Gastrocnemius medialis (tissue), 4 donors: ENCODE data around the gene PARVA. TPM values are rescaled to one million over a fixed set of nuclear protein-coding genes. Genes with fewer than 3 reads are reported as not detected.
A peak's percentile ranks its signal among the peaks of the same experiment; 100 is the strongest.

Experiments used
- ATAC-seq, 2 donors: fragments of 150-250 bp; one replicate each; pipeline ENCODE4 v1.9.1; 2016
- DNase-seq, 2 donors: peaks; one replicate each; pipeline ENCODE4 v3.0.0-alpha.2; 2019
- H3K27ac ChIP-seq, 4 donors: fragments of 200-600 bp; sonication (generic); 1 replicate in 1 of 4; 2 replicates in 3 of 4; pipeline ENCODE4 v1.5.1; 2016 to 2018; ENCODE audit warnings: mild to moderate bottlenecking in 2 of 4, moderate library complexity in 1 of 4
- H3K27me3 ChIP-seq, 3 donors: fragments of 200-600 bp; sonication (generic) in 2 of 3; 1 replicate in 1 of 3; 2 replicates in 2 of 3; pipeline versions ENCODE4 v1.5.1 to v1.6.0; 2016 to 2019; ENCODE audit warnings: mild to moderate bottlenecking in 1 of 3, moderate library complexity in 1 of 3
- H3K36me3 ChIP-seq, 2 donors: fragments of 200-600 bp; sonication (generic) in 1 of 2; one replicate each; pipeline ENCODE4 v1.5.1; 2017 to 2018
- H3K4me1 ChIP-seq, 2 donors: fragments of 200-600 bp; sonication (generic) in 1 of 2; one replicate each; pipeline ENCODE4 v1.5.1; 2016 to 2017; ENCODE audit warnings: mild to moderate bottlenecking in 2 of 2
- H3K4me3 ChIP-seq, 4 donors: fragments of 200-600 bp; sonication (generic) in 3 of 4; 1 replicate in 1 of 4; 2 replicates in 3 of 4; pipeline ENCODE4 v1.5.1; 2016 to 2019; ENCODE audit warnings: mild to moderate bottlenecking in 2 of 4
- H3K9me3 ChIP-seq, 3 donors: fragments of 200-600 bp; sonication (generic) in 2 of 3; 1 replicate in 1 of 3; 2 replicates in 2 of 3; pipeline ENCODE4 v1.5.1; 2016 to 2019
- POLR2A ChIP-seq, 2 donors: fragments of 450-650 bp; IDR thresholded peaks; one replicate each; pipeline ENCODE4 v1.6.1; 2017; ENCODE audit warnings: antibody characterized with exemption in 2 of 2, mild to moderate bottlenecking in 2 of 2, moderate library complexity in 2 of 2
- in situ Hi-C, 4 donors: fragments of 200-750 bp; cut with MboI; loops; one replicate each; pipeline versions ENCODE4 v1.15.0 to v1.8.0; 2017; ENCODE audit warnings: low sequenced_read_pairs in 4 of 4
- intact Hi-C: fragments of 100-400 bp; cut with DNase I; formaldehyde crosslinking; loops from one replicate; pipeline ENCODE4 v1.15.1; 2023; ENCODE audit warnings: low total_unique reads
- total RNA-seq, 4 donors: library from RNA; depleted of rRNA; stranded (reverse); fragments of >200 nt; gene quantifications; one replicate each; pipeline versions ENCODE4 v1.1.0 to v1.2.3, GENCODE V29; 2016
- TF ChIP-seq, protein P1 (sequence below), 5 experiments: fragments of 450-650 bp in 3 of 5; fragments of 200-600 bp in 2 of 5; sonication (generic) in 2 of 5; IDR thresholded peaks in 4 of 5; conservative IDR thresholded peaks in 1 of 5; 1 replicate in 4 of 5; 2 replicates in 1 of 5; pipeline ENCODE4 v1.5.1; 2016 to 2019; ENCODE audit warnings: antibody characterized with exemption in 5 of 5, mild to moderate bottlenecking in 3 of 5, moderate library complexity in 3 of 5

Gene PARVA
- total RNA-seq, 4 donors from 2014 or later, result 4.4 to 9.7 (median 8.4) TPM

DNA sequence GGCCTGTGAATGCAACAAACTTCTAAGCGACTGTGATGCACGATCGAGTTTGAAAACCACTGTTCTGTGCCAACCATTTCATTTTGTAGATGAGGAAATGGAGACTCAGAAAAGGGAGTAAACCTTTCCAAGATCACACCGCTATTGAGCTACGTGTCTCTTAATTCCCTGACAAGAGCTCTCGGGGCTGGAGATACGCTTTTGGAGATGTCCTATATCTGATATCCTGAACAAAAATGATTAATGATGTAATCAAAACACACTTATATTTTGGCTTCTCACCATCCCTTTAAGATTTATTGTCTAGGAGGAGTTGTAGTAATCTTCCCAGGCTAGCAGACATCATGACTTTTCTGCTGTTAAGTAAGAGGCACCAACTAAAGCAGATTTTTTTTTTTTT lies 1.7 kb upstream of the PARVA start:
- Histone ChIP-seq H3K27me3 (no peaks in the 10 kb centered on the region), H3K4me1 (peaks cover 5 to 15% of the 10 kb centered on the region in 2 donors), H3K4me3 (no peak overlapping the region), H3K9me3 (no peaks in the 10 kb centered on the region), H3K27ac (peak overlapping the region; percentile 38 to 85 (median 72)), H3K36me3 (no peaks in the 10 kb centered on the region)
- ATAC-seq, result no peak
- in situ Hi-C loops, result no loop called here
- no peak for TF ChIP-seq POLR2A (IDR thresholded peaks at IDR 0.05)
- TF ChIP-seq, protein P1, sequence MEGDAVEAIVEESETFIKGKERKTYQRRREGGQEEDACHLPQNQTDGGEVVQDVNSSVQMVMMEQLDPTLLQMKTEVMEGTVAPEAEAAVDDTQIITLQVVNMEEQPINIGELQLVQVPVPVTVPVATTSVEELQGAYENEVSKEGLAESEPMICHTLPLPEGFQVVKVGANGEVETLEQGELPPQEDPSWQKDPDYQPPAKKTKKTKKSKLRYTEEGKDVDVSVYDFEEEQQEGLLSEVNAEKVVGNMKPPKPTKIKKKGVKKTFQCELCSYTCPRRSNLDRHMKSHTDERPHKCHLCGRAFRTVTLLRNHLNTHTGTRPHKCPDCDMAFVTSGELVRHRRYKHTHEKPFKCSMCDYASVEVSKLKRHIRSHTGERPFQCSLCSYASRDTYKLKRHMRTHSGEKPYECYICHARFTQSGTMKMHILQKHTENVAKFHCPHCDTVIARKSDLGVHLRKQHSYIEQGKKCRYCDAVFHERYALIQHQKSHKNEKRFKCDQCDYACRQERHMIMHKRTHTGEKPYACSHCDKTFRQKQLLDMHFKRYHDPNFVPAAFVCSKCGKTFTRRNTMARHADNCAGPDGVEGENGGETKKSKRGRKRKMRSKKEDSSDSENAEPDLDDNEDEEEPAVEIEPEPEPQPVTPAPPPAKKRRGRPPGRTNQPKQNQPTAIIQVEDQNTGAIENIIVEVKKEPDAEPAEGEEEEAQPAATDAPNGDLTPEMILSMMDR (IDR thresholded peaks at IDR 0.05 in 4 of 5, conservative IDR thresholded peaks at IDR 0.05 in 1 of 5), result no peak
- intact Hi-C loops, result no loop called here
- DNase-seq, result no peak

DNA sequence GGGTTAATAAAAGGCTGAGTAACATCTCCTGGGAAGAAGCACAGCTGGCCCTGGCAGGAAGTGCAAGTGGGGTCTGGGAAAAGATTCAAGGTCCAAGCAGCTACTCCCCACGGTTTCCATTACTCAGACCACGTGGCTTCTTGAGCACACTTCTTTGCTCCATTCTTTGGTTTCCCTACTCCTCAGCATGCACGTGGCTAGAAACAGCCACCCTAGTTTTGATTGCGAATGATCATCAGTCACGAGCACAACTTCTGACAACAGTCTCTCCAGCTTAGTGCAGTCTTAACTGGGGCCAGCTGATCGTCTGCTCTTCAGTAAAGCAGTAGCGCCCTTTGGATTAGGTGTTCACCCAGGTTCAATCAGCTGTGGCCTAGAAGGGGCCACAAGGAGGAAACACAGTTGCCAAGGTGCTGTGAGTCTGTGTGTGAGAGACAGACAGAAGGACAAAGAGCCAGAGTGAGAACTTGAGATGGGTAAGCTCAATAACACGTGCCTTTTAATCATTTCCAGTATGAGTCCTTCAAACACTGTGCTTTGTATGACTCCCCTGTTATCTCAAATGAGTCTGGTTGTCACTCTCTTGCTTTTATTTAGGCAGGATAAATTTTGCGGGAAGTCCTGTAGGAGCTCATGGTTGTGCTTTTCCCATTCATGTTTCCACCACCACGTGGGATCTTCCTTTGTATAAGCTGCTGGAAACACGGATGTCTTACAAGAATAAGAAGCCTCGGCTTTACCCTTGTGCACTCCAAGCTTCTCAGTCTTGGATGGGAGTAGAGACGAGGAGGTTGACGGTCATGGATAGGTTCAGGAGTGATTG lies 901 bp upstream of the PARVA start:
- H3K4me1 ChIP-seq, result peaks cover 5 to 15% of the 10 kb centered on the region in 2 donors
- DNase-seq, result peak; percentile 49 to 59
- peak overlapping the region in 3 of 4 donors; percentile 53 to 75 (median 58) for H3K4me3 ChIP-seq
- H3K36me3 ChIP-seq, result no peaks in the 10 kb centered on the region
- no peaks in the 10 kb centered on the region for H3K9me3 ChIP-seq
- TF ChIP-seq POLR2A (IDR thresholded peaks at IDR 0.05), result peak; percentile 36 to 45
- TF ChIP-seq, protein P1 (IDR thresholded peaks at IDR 0.05 in 4 of 5, conservative IDR thresholded peaks at IDR 0.05 in 1 of 5), result no peak
- intact Hi-C loops (no loop called here), in situ Hi-C loops (no loop called here)
- ATAC-seq, result peak; percentile 54 to 56
- no peaks in the 10 kb centered on the region for H3K27me3 ChIP-seq
- H3K27ac ChIP-seq, result peak overlapping the region; percentile 71 to 85 (median 76)

DNA sequence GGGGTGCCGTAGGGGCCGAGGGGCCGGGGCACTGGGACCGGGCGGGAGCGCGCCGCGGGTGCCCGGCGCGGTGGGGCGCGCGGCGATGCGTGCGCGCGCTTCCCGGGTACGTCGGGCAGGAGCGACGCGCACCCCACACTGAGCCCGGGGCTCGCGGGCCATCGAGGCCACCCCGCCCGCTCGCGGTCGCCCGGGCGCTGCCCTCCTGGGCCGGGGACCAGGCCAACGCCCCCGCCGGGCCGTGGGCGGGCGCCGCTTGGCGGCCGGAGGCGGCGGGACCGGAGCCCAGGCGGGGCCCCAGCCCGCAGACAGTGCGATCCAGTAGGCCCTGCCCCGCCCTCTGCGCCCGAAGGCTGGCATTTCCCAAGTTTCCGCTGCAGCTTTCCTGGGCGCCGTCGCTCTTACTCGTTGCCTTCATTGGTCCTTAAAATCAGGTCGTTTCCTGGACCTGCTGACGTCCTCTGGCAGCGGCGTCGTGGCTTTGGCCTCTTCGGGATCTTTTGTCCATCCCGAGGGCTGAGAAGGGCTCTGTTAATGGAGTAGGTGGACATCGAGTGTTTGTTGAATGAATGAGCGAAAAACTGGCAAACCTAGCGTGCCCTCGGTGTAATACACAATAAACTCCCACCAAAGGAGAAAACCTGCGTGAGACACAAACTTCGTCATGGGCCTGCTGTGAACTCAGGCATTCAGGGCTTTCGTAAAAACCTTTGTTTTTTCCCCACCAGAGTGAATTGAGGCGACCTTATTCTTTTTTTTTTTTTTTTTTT lies 638 bp downstream of the PARVA start:
- in situ Hi-C loops (no loop called here), intact Hi-C loops (loop anchor here (1.0 kb wide), 1 partner anchor 47 kb away; no protein-coding TSS in a partner anchor)
- ATAC-seq, result peak; percentile 58 to 63
- TF ChIP-seq, protein P1 (IDR thresholded peaks at IDR 0.05 in 4 of 5, conservative IDR thresholded peaks at IDR 0.05 in 1 of 5), result peak in 2 of 5 experiments; percentile 17 to 30
- peak; percentile 22 to 50 for TF ChIP-seq POLR2A (IDR thresholded peaks at IDR 0.05)
- DNase-seq, result peak; percentile 21 to 43
- Histone ChIP-seq H3K36me3 (no peaks in the 10 kb centered on the region), H3K27ac (peak overlapping the region; percentile 71 to 85 (median 76)), H3K4me3 (peak overlapping the region; percentile 57 to 75 (median 66)), H3K27me3 (no peaks in the 10 kb centered on the region), H3K4me1 (peaks cover 5 to 15% of the 10 kb centered on the region in 2 donors), H3K9me3 (no peaks in the 10 kb centered on the region)

DNA sequence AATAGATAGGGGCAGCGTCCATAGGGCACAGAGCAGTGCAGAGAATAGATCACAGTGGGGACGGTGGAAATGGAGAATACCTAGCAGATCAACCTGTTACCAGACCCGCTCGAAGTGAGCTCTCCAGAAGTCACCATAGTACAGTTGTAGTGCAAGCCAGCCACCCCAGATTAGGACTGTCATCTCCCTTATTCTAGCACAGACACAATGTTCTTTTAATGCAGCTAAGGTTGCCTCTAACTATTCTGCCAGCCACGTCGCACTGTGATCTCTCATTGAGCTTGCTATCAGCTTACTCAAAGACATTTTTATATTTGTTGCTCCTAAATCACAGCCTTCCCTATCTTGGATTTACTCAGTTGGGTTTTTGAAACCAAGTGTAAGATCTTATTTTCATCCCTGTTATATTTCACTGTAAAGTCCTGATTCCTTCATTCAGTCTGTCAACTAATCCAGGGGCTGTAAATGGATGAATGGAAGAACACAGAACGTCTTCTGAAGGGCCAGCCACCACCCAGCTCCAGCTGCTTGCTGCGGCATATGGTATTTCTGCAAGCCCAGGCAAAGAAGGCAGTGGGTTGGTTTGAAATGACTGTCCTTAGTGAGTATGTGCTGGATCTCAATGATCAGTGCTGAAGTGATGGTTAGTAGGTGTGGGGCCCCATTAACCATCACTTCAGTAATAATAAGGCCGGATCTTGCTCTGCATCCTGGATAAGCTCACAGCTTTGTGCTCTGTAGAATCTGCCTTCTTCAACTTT lies 3.4 kb downstream of the PARVA start:
- Histone ChIP-seq H3K27me3 (no peaks in the 10 kb centered on the region), H3K36me3 (no peaks in the 10 kb centered on the region), H3K4me1 (peaks cover 5 to 15% of the 10 kb centered on the region in 2 donors), H3K4me3 (no peak overlapping the region), H3K9me3 (no peaks in the 10 kb centered on the region), H3K27ac (no peak overlapping the region)
- TF ChIP-seq, protein P1 (IDR thresholded peaks at IDR 0.05 in 4 of 5, conservative IDR thresholded peaks at IDR 0.05 in 1 of 5), result no peak
- TF ChIP-seq POLR2A (IDR thresholded peaks at IDR 0.05), result no peak
- intact Hi-C loops, result no loop called here
- ATAC-seq, result no peak
- DNase-seq, result no peak
- in situ Hi-C loops, result no loop called here
